ENCODE results near the gene MSH5.

MSH5 gene

DNA sequence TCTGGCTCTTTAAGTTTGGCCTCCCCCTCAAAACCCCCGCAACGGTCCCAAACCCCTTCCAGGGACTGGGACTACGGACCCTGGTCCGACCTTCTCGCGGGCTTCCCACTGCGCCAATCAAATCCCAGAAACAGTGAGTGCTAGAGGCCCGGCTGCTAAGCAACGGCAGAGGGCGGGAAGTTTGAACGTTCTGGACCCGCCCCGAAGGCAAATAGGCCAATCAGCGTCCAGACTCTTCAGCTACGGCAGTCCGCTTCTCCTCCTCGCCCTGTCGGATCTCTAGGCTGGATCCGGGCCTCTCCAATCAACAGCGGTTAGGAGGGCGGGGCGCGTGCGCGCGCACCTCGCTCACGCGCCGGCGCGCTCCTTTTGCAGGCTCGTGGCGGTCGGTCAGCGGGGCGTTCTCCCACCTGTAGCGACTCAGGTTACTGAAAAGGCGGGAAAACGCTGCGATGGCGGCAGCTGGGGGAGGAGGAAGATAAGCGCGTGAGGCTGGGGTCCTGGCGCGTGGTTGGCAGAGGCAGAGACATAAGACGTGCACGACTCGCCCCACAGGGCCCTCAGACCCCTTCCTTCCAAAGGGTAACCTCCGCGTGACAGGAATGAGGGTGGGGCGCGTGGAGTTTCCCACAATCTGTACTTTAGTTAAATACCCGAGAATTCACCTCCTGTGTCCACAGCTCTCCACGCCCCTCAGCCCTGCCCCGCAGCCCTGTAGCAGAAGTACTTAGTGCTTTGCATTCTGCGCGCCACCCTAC lies at the start of gene MSH5:
TSS of gene MSH5 (plus strand) at position 367 of the 758 bp plus-strand sequence. CDS start 462 bp downstream, outside the sequence.
- H3K9me3 ChIP-seq (ENCODE audit: insufficient read depth, low read depth, low read length), result no peaks in the 10 kb centered on the region
- peak within 1 kb of the TSS; percentile 64 for H3K4me3 ChIP-seq (ENCODE audit: low read length)
- H3K27ac ChIP-seq (ENCODE audit: low read length), result peak within 1 kb of the TSS; percentile 90
- H3K4me1 ChIP-seq (ENCODE audit: insufficient read depth, low read length), result peaks cover 28% of the 10 kb centered on the region
- peak within 1 kb of the TSS; percentile 91 for H3K9ac ChIP-seq (ENCODE audit: low read depth, low read length)
- no peaks in the 10 kb centered on the region for H3K27me3 ChIP-seq (ENCODE audit: insufficient read depth, low read length)
- peaks cover 11% of the 10 kb centered on the region for H3K36me3 ChIP-seq (ENCODE audit: insufficient read depth, low read depth, low read length)

- Histone ChIP-seq H3K27me3 (ENCODE audit: insufficient read depth, low read length) (no peaks in the 10 kb centered on the region), H3K4me3 (ENCODE audit: low read length) (no peak overlapping the region), H3K4me1 (ENCODE audit: insufficient read depth, low read length) (no peaks in the 10 kb centered on the region), H3K27ac (ENCODE audit: low read length) (no peak overlapping the region), H3K9me3 (ENCODE audit: insufficient read depth, low read depth, low read length) (no peaks in the 10 kb centered on the region), H3K36me3 (ENCODE audit: insufficient read depth, low read depth, low read length) (peaks cover 82% of the 10 kb centered on the region), H3K9ac (ENCODE audit: low read depth, low read length) (no peak overlapping the region)
These were observed 49.4 kb upstream of the MSH5 start for GRCh38 chr6:31690231-31691077.

DNA sequence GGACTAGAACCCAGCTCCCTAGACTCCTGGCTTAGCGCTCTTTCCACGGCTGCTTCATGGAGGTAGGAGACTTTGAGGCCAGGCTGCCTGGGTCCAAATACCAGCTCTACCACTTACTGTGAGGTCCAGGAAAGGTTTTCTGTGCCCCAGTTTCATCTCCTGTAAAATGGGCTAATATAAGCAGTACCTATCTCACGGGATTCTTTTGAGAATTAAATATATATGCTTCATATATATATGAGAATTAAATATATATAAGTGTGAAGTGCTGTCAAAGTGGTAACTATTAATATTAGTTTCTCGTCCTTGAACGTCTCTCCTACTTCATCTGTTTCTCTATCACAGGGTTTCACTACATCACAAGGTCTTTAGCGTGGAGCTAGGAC lies 48.7 kb upstream of the MSH5 start:
- Histone ChIP-seq H3K36me3 (ENCODE audit: insufficient read depth, low read depth, low read length) (peaks cover 80% of the 10 kb centered on the region), H3K9ac (ENCODE audit: low read depth, low read length) (no peak overlapping the region), H3K27ac (ENCODE audit: low read length) (no peak overlapping the region), H3K4me1 (ENCODE audit: insufficient read depth, low read length) (no peaks in the 10 kb centered on the region), H3K27me3 (ENCODE audit: insufficient read depth, low read length) (no peaks in the 10 kb centered on the region), H3K9me3 (ENCODE audit: insufficient read depth, low read depth, low read length) (no peaks in the 10 kb centered on the region), H3K4me3 (ENCODE audit: low read length) (no peak overlapping the region)

GRCh38 chr6:31691564-31692108 lies 48.2 kb upstream of the MSH5 start:
- Histone ChIP-seq H3K36me3 (ENCODE audit: insufficient read depth, low read depth, low read length) (peaks cover 80% of the 10 kb centered on the region), H3K4me1 (ENCODE audit: insufficient read depth, low read length) (no peaks in the 10 kb centered on the region), H3K27ac (ENCODE audit: low read length) (no peak overlapping the region), H3K27me3 (ENCODE audit: insufficient read depth, low read length) (no peaks in the 10 kb centered on the region), H3K9me3 (ENCODE audit: insufficient read depth, low read depth, low read length) (no peaks in the 10 kb centered on the region), H3K9ac (ENCODE audit: low read depth, low read length) (no peak overlapping the region), H3K4me3 (ENCODE audit: low read length) (no peak overlapping the region)

GRCh38 chr6:31692353-31692752 lies 47.5 kb upstream of the MSH5 start:
- no peak overlapping the region for H3K27ac ChIP-seq (ENCODE audit: low read length)
- H3K4me1 ChIP-seq (ENCODE audit: insufficient read depth, low read length), result no peaks in the 10 kb centered on the region
- H3K27me3 ChIP-seq (ENCODE audit: insufficient read depth, low read length), result no peaks in the 10 kb centered on the region
- H3K9me3 ChIP-seq (ENCODE audit: insufficient read depth, low read depth, low read length), result no peaks in the 10 kb centered on the region
- H3K4me3 ChIP-seq (ENCODE audit: low read length), result no peak overlapping the region
- no peak overlapping the region for H3K9ac ChIP-seq (ENCODE audit: low read depth, low read length)
- H3K36me3 ChIP-seq (ENCODE audit: insufficient read depth, low read depth, low read length), result peaks cover 77% of the 10 kb centered on the region

GRCh38 chr6:31692886-31693285 lies 46.9 kb upstream of the MSH5 start:
- Histone ChIP-seq H3K4me3 (ENCODE audit: low read length) (no peak overlapping the region), H3K4me1 (ENCODE audit: insufficient read depth, low read length) (no peaks in the 10 kb centered on the region), H3K27ac (ENCODE audit: low read length) (no peak overlapping the region), H3K9me3 (ENCODE audit: insufficient read depth, low read depth, low read length) (no peaks in the 10 kb centered on the region), H3K9ac (ENCODE audit: low read depth, low read length) (no peak overlapping the region), H3K27me3 (ENCODE audit: insufficient read depth, low read length) (no peaks in the 10 kb centered on the region), H3K36me3 (ENCODE audit: insufficient read depth, low read depth, low read length) (peaks cover 78% of the 10 kb centered on the region)

DNA sequence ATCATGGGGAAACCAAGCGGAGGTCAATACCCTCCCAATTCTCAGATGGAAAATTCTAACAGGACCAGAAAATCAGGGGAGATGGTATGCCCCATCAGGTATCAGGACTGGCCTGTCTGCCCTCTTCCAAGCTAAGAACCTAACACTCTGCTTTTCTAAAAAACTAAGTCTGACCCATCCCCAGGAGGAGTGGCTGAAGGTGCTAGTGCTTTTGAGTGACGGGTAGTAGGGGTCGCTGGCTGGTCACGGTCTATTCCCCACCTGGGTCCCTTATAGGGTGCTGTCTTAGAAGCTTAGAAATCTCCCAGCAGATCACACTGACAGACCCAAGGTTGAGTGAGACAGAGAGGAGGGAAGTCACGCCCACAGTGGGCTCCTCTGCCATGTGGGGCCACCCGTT lies 46.3 kb upstream of the MSH5 start:
- H3K4me3 ChIP-seq (ENCODE audit: low read length), result no peak overlapping the region
- H3K9ac ChIP-seq (ENCODE audit: low read depth, low read length), result no peak overlapping the region
- H3K9me3 ChIP-seq (ENCODE audit: insufficient read depth, low read depth, low read length), result no peaks in the 10 kb centered on the region
- peaks cover 71% of the 10 kb centered on the region for H3K36me3 ChIP-seq (ENCODE audit: insufficient read depth, low read depth, low read length)
- H3K27me3 ChIP-seq (ENCODE audit: insufficient read depth, low read length), result no peaks in the 10 kb centered on the region
- H3K27ac ChIP-seq (ENCODE audit: low read length), result no peak overlapping the region
- no peaks in the 10 kb centered on the region for H3K4me1 ChIP-seq (ENCODE audit: insufficient read depth, low read length)

DNA sequence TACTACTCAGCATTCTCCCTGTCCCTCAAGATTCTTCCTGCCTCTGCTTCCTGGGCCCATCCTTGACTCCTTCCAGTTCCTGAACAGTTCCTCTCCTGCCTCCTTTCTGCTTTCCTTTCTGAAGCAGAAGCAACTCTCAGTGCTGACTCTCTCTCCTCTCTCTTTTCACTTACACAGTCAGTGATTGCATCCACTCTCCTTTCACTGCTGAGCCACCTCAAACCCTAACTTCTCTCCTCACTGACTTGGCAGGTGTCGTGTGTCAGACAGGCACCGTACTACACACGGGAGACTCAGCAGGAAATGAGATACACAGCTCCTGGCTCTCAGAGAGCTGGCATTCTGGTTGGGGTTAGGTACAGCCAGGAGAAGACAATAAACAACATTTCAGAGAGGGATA lies 42.2 kb upstream of the MSH5 start:
- H3K36me3 ChIP-seq (ENCODE audit: insufficient read depth, low read depth, low read length), result peaks cover 51% of the 10 kb centered on the region
- no peaks in the 10 kb centered on the region for H3K9me3 ChIP-seq (ENCODE audit: insufficient read depth, low read depth, low read length)
- no peak overlapping the region for H3K4me3 ChIP-seq (ENCODE audit: low read length)
- H3K27ac ChIP-seq (ENCODE audit: low read length), result no peak overlapping the region
- H3K27me3 ChIP-seq (ENCODE audit: insufficient read depth, low read length), result no peaks in the 10 kb centered on the region
- peaks cover 5% of the 10 kb centered on the region; the same call in 1 of the 2 replicates for H3K4me1 ChIP-seq (ENCODE audit: insufficient read depth, low read length)
- H3K9ac ChIP-seq (ENCODE audit: low read depth, low read length), result no peak overlapping the region

DNA sequence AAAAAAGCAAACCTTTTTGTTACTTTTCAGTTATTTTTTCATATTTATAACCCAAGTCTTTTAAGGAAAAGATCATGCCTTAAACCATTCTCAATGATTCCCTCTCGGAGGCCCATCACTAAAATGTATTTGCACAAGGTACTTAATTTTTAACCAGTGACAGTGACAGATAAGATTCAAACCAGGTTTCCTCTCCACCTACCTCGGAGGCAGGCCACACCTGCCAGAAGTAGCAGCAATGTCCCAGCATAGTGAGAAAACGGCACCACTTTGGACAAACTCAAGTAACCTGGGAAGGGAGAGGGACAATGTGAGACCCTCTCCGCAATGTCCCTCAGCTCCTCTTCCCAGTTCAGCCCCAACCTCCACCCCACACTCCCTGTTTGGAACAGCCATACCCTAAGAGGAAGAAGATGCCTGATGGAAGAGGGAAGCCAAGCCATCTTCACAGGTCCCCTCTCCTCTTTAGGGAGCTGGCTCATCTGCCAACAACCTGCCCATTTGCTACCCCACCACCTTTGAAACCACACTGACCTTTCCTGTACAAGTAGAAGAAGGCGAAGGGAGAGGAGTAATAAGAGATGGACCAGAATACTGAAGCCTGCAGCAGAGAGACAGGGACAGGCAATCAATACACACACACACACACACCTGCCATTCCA lies 38.9 kb upstream of the MSH5 start:
- no peaks in the 10 kb centered on the region for H3K27me3 ChIP-seq (ENCODE audit: insufficient read depth, low read length)
- H3K4me1 ChIP-seq (ENCODE audit: insufficient read depth, low read length), result peaks cover 5% of the 10 kb centered on the region; the same call in 1 of the 2 replicates
- H3K36me3 ChIP-seq (ENCODE audit: insufficient read depth, low read depth, low read length), result peaks cover 28% of the 10 kb centered on the region
- H3K27ac ChIP-seq (ENCODE audit: low read length), result no peak overlapping the region
- H3K4me3 ChIP-seq (ENCODE audit: low read length), result no peak overlapping the region
- H3K9ac ChIP-seq (ENCODE audit: low read depth, low read length), result no peak overlapping the region
- H3K9me3 ChIP-seq (ENCODE audit: insufficient read depth, low read depth, low read length), result no peaks in the 10 kb centered on the region

DNA sequence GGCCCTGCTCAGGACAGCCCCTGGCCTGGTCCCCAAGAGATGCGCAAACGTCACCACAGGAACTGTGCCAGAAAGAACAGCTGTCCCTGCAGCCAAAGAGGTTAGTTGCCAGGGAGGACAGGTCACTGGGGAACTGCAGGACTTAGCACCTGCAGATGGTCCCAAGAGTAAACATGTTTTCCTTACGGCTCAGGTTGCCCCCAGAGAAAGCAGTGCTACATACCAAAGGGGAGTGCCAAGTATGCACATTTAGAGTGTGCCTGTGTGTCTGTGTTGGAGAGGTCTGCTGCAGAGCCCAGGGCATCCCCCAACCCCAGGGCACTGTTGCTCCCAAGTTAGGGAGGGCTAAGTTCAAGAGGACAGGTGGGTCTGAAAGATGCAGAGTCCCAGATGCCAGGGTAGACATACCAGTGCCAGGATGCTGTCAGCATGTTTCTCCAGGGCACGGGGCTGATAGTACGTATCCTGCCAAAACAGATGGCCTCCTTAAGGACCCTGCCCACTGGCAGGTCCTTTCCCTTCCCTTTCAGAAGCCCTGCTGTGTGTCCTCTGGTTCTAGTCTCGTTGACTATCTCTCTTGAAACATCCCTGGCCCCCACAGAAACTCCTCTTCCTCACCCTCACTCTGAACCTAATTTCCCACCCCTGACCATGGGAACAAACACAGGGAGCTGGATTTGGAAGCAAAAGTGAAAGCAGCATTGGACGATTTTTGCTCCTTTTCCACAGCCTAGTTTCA lies 38.0 kb upstream of the MSH5 start:
- Histone ChIP-seq H3K9ac (ENCODE audit: low read depth, low read length) (peak overlapping the region; percentile 91), H3K4me1 (ENCODE audit: insufficient read depth, low read length) (peaks cover 5% of the 10 kb centered on the region; the same call in 1 of the 2 replicates), H3K4me3 (ENCODE audit: low read length) (peak overlapping the region; percentile 91), H3K27ac (ENCODE audit: low read length) (no peak overlapping the region), H3K36me3 (ENCODE audit: insufficient read depth, low read depth, low read length) (peaks cover 20% of the 10 kb centered on the region), H3K27me3 (ENCODE audit: insufficient read depth, low read length) (no peaks in the 10 kb centered on the region), H3K9me3 (ENCODE audit: insufficient read depth, low read depth, low read length) (no peaks in the 10 kb centered on the region)

DNA sequence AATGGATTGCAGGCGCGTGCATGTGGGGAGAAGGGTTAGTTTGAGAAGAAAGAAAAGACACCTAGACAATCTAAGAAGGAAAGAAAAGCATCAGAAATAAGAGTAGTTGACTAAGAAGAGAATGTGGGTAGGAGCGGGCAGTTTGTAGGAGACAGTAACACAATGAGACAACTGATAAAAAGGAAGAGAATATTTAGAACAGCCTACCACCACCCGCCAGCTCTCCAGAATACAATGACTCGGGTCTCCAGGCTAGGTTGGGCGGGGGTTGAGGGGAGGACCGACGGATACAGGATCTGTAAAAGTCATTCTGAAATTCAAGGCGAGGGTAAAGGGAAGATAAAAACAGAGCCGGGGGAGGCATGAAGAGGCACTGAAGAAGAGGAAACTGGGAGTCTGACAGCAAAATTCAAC lies 37.4 kb upstream of the MSH5 start:
- Histone ChIP-seq H3K27ac (ENCODE audit: low read length) (no peak overlapping the region), H3K4me3 (ENCODE audit: low read length) (peak overlapping the region; percentile 91), H3K36me3 (ENCODE audit: insufficient read depth, low read depth, low read length) (peaks cover 18% of the 10 kb centered on the region; the same call in 1 of the 2 replicates), H3K9me3 (ENCODE audit: insufficient read depth, low read depth, low read length) (no peaks in the 10 kb centered on the region), H3K4me1 (ENCODE audit: insufficient read depth, low read length) (peaks cover 5% of the 10 kb centered on the region; the same call in 1 of the 2 replicates), H3K27me3 (ENCODE audit: insufficient read depth, low read length) (no peaks in the 10 kb centered on the region), H3K9ac (ENCODE audit: low read depth, low read length) (peak overlapping the region; percentile 91)

All from iPS-20b (cell line).